H9 (cell line): ENCODE measurements around the gene GPC6. TPM values are rescaled to one million over a fixed set of nuclear protein-coding genes. Genes with fewer than 3 reads are reported as not detected.
A peak's percentile ranks its signal among the peaks of the same experiment; 100 is the strongest.

Experiments
- DNase-seq: peaks from one replicate; pipeline ENCODE4 v3.0.0-alpha.2; 2017
- H2AFZ ChIP-seq: one replicate; pipeline ENCODE4 v1.6.1; 2013; ENCODE audit warnings: mild to moderate bottlenecking, low read length, control low read depth, moderate library complexity
- H2AK5ac ChIP-seq: 2 replicates; pipeline ENCODE4 v1.6.1; 2013; ENCODE audit warnings: low read length, control low read depth, mixed read lengths; ENCODE audit not compliant: insufficient read length
- H2BK120ac ChIP-seq: one replicate; pipeline ENCODE4 v1.6.1; 2013; ENCODE audit warnings: low read depth, mild to moderate bottlenecking, low read length, control low read depth, inconsistent platforms; ENCODE audit not compliant: poor library complexity, severe bottlenecking
- H2BK12ac ChIP-seq: 2 replicates; pipeline ENCODE4 v1.6.1; 2013; ENCODE audit warnings: low read length, control low read depth, mixed read lengths, low read depth; ENCODE audit not compliant: insufficient read length
- H2BK15ac ChIP-seq: 2 replicates; pipeline ENCODE4 v1.6.1; 2013; ENCODE audit warnings: low read depth, low read length, control low read depth
- H2BK20ac ChIP-seq: one replicate; pipeline ENCODE4 v1.6.1; 2013; ENCODE audit warnings: low read depth, mild to moderate bottlenecking, low read length, control low read depth, inconsistent platforms; ENCODE audit not compliant: poor library complexity, severe bottlenecking
- H2BK5ac ChIP-seq: 2 replicates; pipeline ENCODE4 v1.6.1; 2013; ENCODE audit warnings: low read length, control low read depth, mixed read lengths; ENCODE audit not compliant: insufficient read length
- H3K14ac ChIP-seq: 2 replicates; pipeline ENCODE4 v1.6.1; 2013; ENCODE audit warnings: low read length, control low read depth; ENCODE audit not compliant: insufficient read depth
- H3K18ac ChIP-seq: 2 replicates; pipeline ENCODE4 v1.6.1; 2013; ENCODE audit warnings: low read depth, mild to moderate bottlenecking, mixed read lengths, low read length, control low read depth; ENCODE audit not compliant: insufficient read length
- H3K23ac ChIP-seq: 2 replicates; pipeline ENCODE4 v1.6.1; 2013; ENCODE audit warnings: low read length, control low read depth, mixed read lengths, low read depth; ENCODE audit not compliant: insufficient read length
- H3K23me2 ChIP-seq: 2 replicates; pipeline ENCODE4 v1.6.1; 2013; ENCODE audit warnings: low read depth, mild to moderate bottlenecking, mixed read lengths, low read length, control low read depth; ENCODE audit not compliant: insufficient read length, poor library complexity, severe bottlenecking
- H3K27ac ChIP-seq: 2 replicates; pipeline ENCODE4 v1.5.1; 2013; ENCODE audit warnings: low read length, control low read depth, mixed read lengths, low read depth; ENCODE audit not compliant: insufficient read length
- H3K27me3 ChIP-seq: 2 replicates; pipeline ENCODE4 v1.6.1; 2013; ENCODE audit warnings: low read length, control low read depth, inconsistent platforms; ENCODE audit not compliant: insufficient read depth
- H3K4ac ChIP-seq: 2 replicates; pipeline ENCODE4 v1.6.1; 2013; ENCODE audit warnings: low read depth, mild to moderate bottlenecking, control low read depth, inconsistent platforms, low read length, moderate library complexity
- H3K4me1 ChIP-seq: 2 replicates; pipeline ENCODE4 v1.6.1; 2013; ENCODE audit warnings: low read length, control low read depth, inconsistent platforms; ENCODE audit not compliant: insufficient read depth
- H3K4me2 ChIP-seq: 2 replicates; pipeline ENCODE4 v1.6.1; 2013; ENCODE audit warnings: low read length, control low read depth, mixed read lengths; ENCODE audit not compliant: insufficient read length, insufficient read depth
- H3K56ac ChIP-seq: 2 replicates; pipeline ENCODE4 v1.6.1; 2013; ENCODE audit warnings: low read depth, mild to moderate bottlenecking, mixed read lengths, low read length, control low read depth; ENCODE audit not compliant: insufficient read length
- H3K79me1 ChIP-seq: 2 replicates; pipeline ENCODE4 v1.6.1; 2013; ENCODE audit warnings: low read depth, mild to moderate bottlenecking, moderate library complexity, low read length, control low read depth, inconsistent platforms; ENCODE audit not compliant: insufficient read depth, poor library complexity, severe bottlenecking
- H3K79me2 ChIP-seq: 2 replicates; pipeline ENCODE4 v1.6.1; 2013; ENCODE audit warnings: low read length, control low read depth, inconsistent platforms; ENCODE audit not compliant: insufficient read depth
- H3K9ac ChIP-seq: 2 replicates; pipeline ENCODE4 v1.6.1; 2013; ENCODE audit warnings: low read length, control low read depth, mixed read lengths; ENCODE audit not compliant: insufficient read length; ENCODE audit errors: extremely low read depth
- H3K9me3 ChIP-seq: one replicate; pipeline ENCODE4 v1.6.1; 2013; ENCODE audit warnings: low read depth, low read length, inconsistent platforms; ENCODE audit not compliant: control insufficient read depth
- H3T11ph ChIP-seq: one replicate; pipeline ENCODE4 v1.6.1; 2013; ENCODE audit warnings: mild to moderate bottlenecking, low read length, control low read depth, inconsistent platforms
- H4K20me1 ChIP-seq: one replicate; pipeline ENCODE4 v1.6.1; 2013; ENCODE audit not compliant: control insufficient read depth, insufficient read length, insufficient read depth
- H4K5ac ChIP-seq: 2 replicates; pipeline ENCODE4 v1.6.1; 2013; ENCODE audit warnings: low read depth, mild to moderate bottlenecking, mixed read lengths, low read length, control low read depth; ENCODE audit not compliant: insufficient read length
- H4K8ac ChIP-seq: replicated peaks from 2 replicates; pipeline ENCODE4 v1.6.1; 2013; ENCODE audit warnings: low read length, control low read depth, mixed read lengths, low read depth; ENCODE audit not compliant: insufficient read length
- H4K91ac ChIP-seq: 2 replicates; pipeline ENCODE4 v1.6.1; 2013; ENCODE audit warnings: low read depth, mild to moderate bottlenecking, moderate library complexity, mixed read lengths, low read length, control low read depth; ENCODE audit not compliant: insufficient read length
- H3K27ac Mint-ChIP-seq, 3 experiments: 2 replicates in 2 of 3; 3 replicates in 1 of 3; pipeline ENCODE4 v1.8.0; 2020 to 2021; ENCODE audit warnings: mixed read lengths in 3 of 3, mild to moderate bottlenecking in 1 of 3, moderate library complexity in 1 of 3
- H3K27me3 Mint-ChIP-seq: 2 replicates; pipeline ENCODE4 v1.8.0; 2021; ENCODE audit warnings: low read depth, mild to moderate bottlenecking, moderate library complexity, mixed read lengths
- H3K36me3 Mint-ChIP-seq, 3 experiments: 2 replicates in 2 of 3; 3 replicates in 1 of 3; pipeline ENCODE4 v1.8.0; 2020 to 2021; ENCODE audit warnings: low read depth in 3 of 3, mixed read lengths in 3 of 3; ENCODE audit not compliant: insufficient read depth in 1 of 3
- H3K4me1 Mint-ChIP-seq, 2 experiments: 2 replicates each; pipeline ENCODE4 v1.8.0; 2020; ENCODE audit warnings: mixed read lengths in 2 of 2
- H3K4me3 Mint-ChIP-seq, 2 experiments: 2 replicates in 1 of 2; 3 replicates in 1 of 2; pipeline ENCODE4 v1.8.0; 2020 to 2021; ENCODE audit warnings: mild to moderate bottlenecking in 2 of 2, mixed read lengths in 2 of 2, moderate library complexity in 1 of 2
- H3K9me3 Mint-ChIP-seq, 2 experiments: 2 replicates in 1 of 2; 3 replicates in 1 of 2; pipeline ENCODE4 v1.8.0; 2020; ENCODE audit warnings: mild to moderate bottlenecking in 2 of 2, mixed read lengths in 2 of 2, moderate library complexity in 1 of 2
- CTCF ChIP-seq: fragments of 200-600 bp; sonication (generic); conservative IDR thresholded peaks from 3 replicates; pipeline ENCODE4 v1.8.0; 2021; ENCODE audit warnings: antibody characterized with exemption, mild to moderate bottlenecking
- WGBS: extraction: QIAGEN DNeasy Blood & Tissue Kit; methylation state at CpG from one replicate; pipeline ENCODE4 v1.1.7; 2013; ENCODE audit warnings: missing lambda C conversion rate, low lambda C conversion rate, mixed read lengths; ENCODE audit not compliant: insufficient read length; ENCODE audit errors: extremely low coverage; 5-methylcytosine and 5-hydroxymethylcytosine counted together
- total RNA-seq: library from RNA; stranded (reverse); gene quantifications from 2 replicates; pipeline ENCODE4 v1.2.1, GENCODE V29; 2021

GPC6 gene
- total RNA-seq, 1 experiment from 2014 or later = 15.6 TPM

GRCh38 chr13:94342436-94343242 lies 1116.0 kb downstream of the GPC6 start:
- H3K27ac ChIP-seq = no peak overlapping the region

More at GRCh38 chr13:94342436-94343242, 1116.0 kb downstream of the GPC6 start:
- no peak overlapping the region for H3K4me3 Mint-ChIP-seq
- peak overlapping the region in 1 of 3 experiments; percentile 40; a peak in 1 of 7 replicates for H3K27ac Mint-ChIP-seq
- no peaks in the 10 kb centered on the region for H3K79me1 ChIP-seq
- no peaks in the 10 kb centered on the region for H3K9me3 Mint-ChIP-seq
- no peak overlapping the region for H2BK15ac ChIP-seq
- H3K14ac ChIP-seq = no peak overlapping the region
- H3K18ac ChIP-seq = no peak overlapping the region
- no peaks in the 10 kb centered on the region for H3K79me2 ChIP-seq
- no peak overlapping the region for H3K56ac ChIP-seq
- H2BK120ac ChIP-seq = no peak overlapping the region
- no peaks in the 10 kb centered on the region for H3K27me3 ChIP-seq
- H3K23ac ChIP-seq = no peak overlapping the region
- no peak overlapping the region for H4K91ac ChIP-seq
- no peak overlapping the region for H2BK5ac ChIP-seq
- no peaks in the 10 kb centered on the region for H3K4me1 ChIP-seq
- no peaks in the 10 kb centered on the region for H3K9me3 ChIP-seq
- WGBS = no CpG with 5 or more reads among the region's 17 CpGs
- H2BK12ac ChIP-seq = no peak overlapping the region
- H2AK5ac ChIP-seq = no peak overlapping the region
- H2AFZ ChIP-seq = no peak overlapping the region
- no peak overlapping the region for H3K4me2 ChIP-seq
- no peak overlapping the region for H4K8ac ChIP-seq
- H4K5ac ChIP-seq = no peak overlapping the region
- no peak overlapping the region for H3T11ph ChIP-seq
- TF ChIP-seq CTCF = no peak
- H3K9ac ChIP-seq = no peak overlapping the region
- H3K36me3 Mint-ChIP-seq = no peaks in the 10 kb centered on the region
- H4K20me1 ChIP-seq = no peaks in the 10 kb centered on the region
- H3K27me3 Mint-ChIP-seq = peaks cover 12% of the 10 kb centered on the region; the same call in 1 of the 2 replicates
- DNase-seq = no peak
- H3K4me1 Mint-ChIP-seq = peaks cover 27 to 28% of the 10 kb centered on the region in 2 experiments
- no peak overlapping the region for H2BK20ac ChIP-seq
- no peaks in the 10 kb centered on the region for H3K23me2 ChIP-seq
- H3K4ac ChIP-seq = no peak overlapping the region; the same call in 1 of the 2 replicates
